Measurements from ENCODE around the gene RAMP1.

Gene RAMP1

GRCh38 chr2:237877576-237878307, 18.3 kb downstream of the RAMP1 start:
- DNase-seq, result no peak

- DNase-seq, result no peak
Measured at GRCh38 chr2:237878321-237879057, 19.1 kb downstream of the RAMP1 start.

- no peak for DNase-seq
Measured at GRCh38 chr2:237879058-237879430, 19.6 kb downstream of the RAMP1 start.

DNA sequence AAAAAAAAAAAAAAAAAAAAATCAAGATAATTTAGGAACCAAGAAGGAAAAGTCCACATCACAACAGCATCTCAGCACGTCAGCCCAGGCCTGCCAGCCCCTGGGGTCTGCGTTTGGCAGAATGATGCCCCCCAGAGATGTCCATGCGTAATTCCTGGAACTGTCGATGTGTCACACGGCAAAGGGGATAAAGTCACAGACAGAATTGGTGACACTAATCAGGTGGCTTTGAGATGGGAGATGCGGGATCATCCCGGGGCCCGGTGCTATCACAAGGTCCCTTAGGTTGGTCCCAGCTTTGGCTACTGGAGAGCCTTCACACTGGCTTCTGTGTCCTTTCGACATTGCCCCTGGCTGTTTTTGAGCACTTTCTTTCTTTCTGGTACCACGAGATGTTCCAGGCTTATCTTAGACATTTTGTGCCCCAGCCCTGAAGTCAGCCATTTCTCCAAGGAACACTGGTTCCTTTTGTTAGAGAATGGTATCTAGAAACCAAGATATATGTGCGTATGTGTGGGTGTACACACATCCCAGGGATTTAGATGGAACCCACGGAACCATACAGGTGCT, 20.7 kb downstream of the RAMP1 start:
- no peak for DNase-seq

DNA sequence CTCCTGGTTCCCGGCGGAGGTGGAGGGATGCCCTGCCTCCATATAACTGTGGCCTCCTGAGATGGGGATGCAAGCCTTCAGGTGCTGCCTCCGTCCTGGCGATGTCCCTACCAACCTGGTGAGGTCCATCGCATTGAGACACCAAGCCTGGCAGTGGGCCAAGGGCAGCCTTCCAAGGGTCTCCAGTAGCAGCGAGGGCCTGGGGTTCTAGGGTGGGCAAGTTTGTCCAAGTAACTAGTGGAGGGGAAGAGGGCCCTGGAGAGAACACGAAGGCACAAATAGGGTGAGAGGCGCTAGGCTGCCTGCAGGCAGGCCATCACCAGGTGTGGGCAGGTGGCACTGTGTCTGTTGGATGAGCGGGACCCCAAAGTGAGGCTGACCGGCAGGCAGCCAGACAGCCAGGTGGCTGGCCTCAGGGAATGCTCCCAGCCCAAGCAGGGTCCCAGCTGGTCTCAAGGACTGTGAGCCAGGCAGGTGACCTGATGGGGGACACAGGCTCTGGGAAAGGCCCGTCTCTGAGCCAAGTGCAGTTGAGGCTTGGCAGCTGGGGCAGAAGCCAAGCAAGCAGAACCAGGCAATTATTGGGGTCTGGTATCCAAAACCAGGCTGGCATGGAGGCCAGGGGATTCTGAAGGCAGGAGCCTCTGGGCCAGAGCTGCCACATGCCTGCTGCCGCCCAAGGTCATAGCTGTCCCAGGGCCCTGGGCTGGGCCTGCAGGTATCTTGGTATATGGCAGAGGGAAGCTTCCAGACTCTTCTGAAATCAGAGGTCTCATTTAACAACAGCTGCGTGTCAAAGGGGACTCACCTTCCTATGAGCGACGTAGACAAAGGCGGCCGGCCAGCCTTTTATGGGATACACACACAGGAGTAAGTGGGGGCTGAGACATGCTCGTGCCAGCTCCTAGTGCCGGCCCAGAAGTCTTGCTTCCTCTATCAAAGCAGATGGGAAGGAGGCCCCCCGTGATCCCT, 23.4 kb downstream of the RAMP1 start:
- DNase-seq, result no peak

- DNase-seq, result no peak
Measured at GRCh38 chr2:237883951-237884446, 24.6 kb downstream of the RAMP1 start.

DNA sequence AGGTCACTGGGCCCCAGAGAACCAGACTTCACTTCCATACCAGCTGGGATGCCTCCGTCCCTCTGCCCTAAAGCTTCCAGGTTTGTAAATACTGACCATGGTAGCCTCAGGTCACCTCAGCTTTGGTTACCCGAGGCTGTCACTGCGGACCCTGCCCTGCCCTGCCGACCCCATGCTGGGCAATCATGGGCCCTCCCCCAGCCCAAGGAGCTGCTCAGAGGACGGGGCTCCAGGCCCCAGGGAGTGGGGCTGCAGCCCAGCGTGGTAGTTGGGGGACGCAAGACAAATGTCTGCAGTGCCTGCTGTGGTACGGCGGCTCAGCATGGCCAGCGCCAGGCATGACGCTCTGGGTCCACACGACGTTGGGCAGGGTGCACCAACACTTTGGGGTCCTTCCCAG, 25.3 kb downstream of the RAMP1 start:
- no peak for DNase-seq

DNA sequence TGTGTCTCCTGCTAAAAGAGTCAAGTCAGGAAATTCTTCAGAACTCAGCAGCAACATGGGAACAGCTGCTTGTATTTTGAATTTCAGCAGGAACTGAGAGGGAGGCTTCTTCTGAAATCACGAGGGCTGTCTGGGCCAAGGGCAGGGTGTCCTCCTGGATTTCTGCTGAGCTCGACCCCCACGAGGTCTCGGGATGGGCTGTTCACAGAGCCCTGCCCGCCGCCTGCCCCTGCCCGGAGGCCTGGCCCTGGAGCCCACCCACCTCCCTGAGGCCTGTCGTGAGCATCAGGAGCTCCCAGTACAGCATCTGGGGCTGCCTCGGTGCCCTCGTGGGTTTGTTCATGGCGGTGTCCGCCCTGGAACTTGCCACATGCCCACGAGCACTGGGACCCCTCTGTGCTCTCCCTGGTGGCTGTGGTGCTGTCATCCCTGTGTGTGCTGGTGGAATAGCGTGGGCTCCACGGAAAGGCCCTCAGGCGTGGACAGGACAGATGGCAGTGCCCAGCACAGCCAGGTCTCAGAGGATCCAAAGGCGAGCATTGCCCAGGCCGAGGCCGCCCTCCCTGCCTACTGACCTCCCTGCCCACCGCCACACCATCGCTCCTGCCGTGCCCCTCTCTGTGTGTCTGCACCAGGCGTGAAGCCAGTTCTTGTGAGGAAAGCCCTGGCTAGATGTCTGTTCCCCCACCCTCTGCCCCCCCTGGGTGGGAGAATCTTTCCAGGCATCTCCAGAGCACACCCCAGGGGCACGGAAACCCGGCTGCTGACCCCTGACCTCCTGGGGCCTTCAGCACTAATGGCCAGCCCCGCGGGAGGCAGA, 25.9 kb downstream of the RAMP1 start:
- no peak for DNase-seq

GRCh38 chr2:237885931-237886684, 26.7 kb downstream of the RAMP1 start:
- no peak for DNase-seq

DNA sequence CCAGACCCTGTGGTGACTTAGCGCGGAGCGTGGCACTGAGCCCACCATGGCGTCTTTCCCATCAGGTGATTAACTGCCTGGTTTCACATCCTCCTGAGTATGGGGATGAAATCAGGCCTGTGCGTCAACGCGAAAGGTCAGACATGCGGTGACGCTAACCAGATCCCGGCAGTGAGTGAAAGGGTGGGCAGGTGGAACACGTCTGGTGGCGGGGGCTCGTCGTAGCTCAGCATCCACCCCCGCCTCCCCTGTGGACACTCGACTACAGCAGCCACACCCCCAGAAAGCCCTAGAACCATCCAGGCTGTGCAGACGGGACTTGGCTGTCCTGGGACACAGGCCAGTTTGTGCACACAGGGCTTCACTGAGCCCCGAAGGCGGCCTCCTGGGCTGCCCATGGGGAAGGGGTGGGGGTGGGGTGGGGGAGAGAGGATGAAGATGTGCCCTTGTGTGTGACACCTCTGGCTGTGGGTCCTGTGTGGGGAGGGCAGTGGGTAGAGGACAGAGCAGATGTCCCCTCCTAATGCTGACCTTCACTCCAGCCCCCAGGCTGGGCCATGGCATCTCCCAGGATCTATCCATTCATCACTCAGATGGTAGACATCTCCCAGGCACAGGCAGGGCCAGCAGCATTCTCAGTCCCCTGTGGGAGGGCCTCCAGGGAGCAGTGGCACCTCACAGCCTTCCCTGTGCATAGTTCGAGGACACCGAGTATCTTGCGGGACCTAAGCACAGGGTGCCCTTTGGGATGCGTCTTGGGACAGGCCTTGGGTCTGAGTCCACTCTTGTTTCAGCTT, 27.5 kb downstream of the RAMP1 start:
- DNase-seq, result no peak

- DNase-seq, result no peak
Measured at GRCh38 chr2:237888389-237888788, 29.0 kb downstream of the RAMP1 start.

- no peak for DNase-seq
Measured at GRCh38 chr2:237889016-237889415, 29.6 kb downstream of the RAMP1 start.

DNA sequence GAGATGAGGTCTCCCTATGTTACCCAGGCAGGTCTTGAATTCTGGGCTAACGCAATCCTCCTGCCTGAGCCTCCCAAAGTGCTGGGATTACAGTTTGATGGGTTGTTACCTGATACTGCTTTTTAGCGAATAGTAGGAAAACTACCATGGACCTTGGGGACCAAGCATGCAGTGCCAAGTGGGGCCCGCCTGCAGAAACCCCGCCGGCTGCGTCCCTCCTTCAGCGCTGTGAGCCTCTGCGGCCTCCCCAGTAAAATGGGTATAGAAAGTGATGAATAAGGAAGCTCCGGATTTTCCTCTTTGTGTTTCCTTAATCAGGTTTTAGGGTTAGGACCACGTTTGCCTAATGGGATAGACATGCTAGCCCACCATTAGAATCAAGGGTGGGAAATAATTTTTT, 30.4 kb downstream of the RAMP1 start:
- no peak for DNase-seq

GRCh38 chr2:237892478-237892877, 33.1 kb downstream of the RAMP1 start:
- DNase-seq, result no peak

DNA sequence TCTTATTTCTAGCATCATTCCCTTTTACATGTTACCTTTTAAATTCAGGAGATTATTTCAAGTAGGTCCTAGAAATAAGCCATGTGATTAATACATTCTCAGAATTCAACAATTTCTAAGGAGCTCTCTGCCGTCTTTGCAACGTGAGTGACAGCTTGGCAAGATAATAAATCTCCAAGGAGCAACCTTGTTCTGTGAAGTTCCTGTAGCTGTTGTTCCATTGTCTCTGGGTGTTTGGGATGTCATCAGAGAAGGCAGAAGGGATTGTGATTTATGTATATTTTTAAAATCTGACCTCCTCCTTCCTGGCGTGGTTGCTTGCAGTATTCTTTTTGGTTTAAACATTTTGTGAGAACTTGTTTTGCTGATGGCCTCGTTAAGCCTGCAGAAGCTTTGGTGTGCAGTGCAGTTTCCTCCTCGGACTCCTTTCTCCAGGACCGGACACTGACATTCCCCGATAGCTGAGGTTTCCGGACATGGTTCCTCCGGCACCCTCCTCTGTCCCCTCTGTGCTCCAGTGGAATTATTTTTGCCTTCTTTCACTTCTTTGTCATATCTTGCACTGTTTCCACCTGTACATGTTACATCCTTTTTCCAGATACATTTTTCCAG, 33.7 kb downstream of the RAMP1 start:
- DNase-seq, result no peak

DNA sequence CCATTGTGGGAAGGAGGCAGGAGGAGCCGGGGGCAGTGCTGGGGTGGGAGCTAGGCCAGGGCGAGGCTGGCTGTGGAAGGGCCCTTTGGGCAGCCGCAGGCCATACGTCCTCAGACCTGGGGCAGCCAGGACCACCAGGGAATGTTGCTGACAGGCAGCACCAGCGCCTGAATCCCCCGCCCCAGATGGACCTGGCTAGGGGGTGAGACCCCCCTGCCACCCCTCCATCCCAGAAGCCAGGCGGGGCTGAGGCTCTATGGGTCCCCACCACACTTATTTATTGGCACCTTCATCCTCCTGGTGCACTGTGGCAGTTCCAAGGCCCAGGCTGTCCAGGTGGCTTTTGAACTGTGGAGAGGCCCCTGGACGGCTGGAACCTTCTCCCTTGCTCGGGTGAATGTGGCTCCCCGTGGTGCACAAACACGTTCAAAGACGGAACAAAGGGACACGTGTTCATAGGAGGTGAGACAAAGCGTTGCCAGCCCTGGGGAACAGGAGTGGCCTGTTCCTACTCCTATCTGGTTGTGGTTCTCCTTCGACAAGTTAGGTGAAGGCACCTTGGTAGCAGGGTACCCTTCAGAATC, 35.1 kb downstream of the RAMP1 start:
- DNase-seq, result no peak

GRCh38 chr2:237894986-237895543, 35.6 kb downstream of the RAMP1 start:
- DNase-seq, result no peak

- DNase-seq, result no peak
Measured at GRCh38 chr2:237895544-237896506, 36.4 kb downstream of the RAMP1 start.

All from SIG-M5 (cell line).